ENCODE data around the gene CCBE1.
"Not testable (repeated sequence)": the region's sequence is repeated elsewhere in the genome, so short reads cannot be mapped to it uniquely, and the experiment has no call there.

The CCBE1 gene

DNA sequence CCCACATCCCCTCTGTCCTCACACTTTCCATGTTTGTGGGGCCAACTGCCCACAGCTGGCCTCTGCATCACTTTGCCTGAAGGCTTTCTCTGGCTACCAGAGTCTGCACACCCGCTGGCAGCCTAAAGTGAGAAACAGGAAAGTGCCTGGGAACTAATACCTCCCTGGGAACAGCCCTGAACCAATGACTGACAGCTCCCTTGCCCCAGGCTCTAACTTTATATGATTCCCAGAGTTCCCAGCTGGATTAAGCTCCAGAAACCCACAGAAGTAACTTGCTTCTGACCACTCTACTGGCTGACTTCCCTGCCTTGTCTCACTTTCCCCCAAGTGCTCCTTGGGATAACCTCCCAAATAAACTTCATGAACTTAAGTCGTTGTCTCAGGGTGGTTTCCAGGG is 178.5 kb downstream of the CCBE1 start:
- DNase-seq = no peak

- no peak for DNase-seq
Observed at GRCh38 chr18:59517446-59518165, 179.6 kb downstream of the CCBE1 start.

- DNase-seq = no peak
Observed at GRCh38 chr18:59516356-59517155, 180.7 kb downstream of the CCBE1 start.

GRCh38 chr18:59515956-59516355 is 181.3 kb downstream of the CCBE1 start:
- DNase-seq = not testable (repeated sequence)

GRCh38 chr18:59515147-59515546 is 182.1 kb downstream of the CCBE1 start:
- no peak for DNase-seq

- DNase-seq = no peak
Observed at GRCh38 chr18:59514203-59514602, 183.0 kb downstream of the CCBE1 start.

- DNase-seq = no peak
Observed at GRCh38 chr18:59512025-59512755, 185.0 kb downstream of the CCBE1 start.

- DNase-seq = no peak
Observed at GRCh38 chr18:59509481-59510442, 187.5 kb downstream of the CCBE1 start.

DNA sequence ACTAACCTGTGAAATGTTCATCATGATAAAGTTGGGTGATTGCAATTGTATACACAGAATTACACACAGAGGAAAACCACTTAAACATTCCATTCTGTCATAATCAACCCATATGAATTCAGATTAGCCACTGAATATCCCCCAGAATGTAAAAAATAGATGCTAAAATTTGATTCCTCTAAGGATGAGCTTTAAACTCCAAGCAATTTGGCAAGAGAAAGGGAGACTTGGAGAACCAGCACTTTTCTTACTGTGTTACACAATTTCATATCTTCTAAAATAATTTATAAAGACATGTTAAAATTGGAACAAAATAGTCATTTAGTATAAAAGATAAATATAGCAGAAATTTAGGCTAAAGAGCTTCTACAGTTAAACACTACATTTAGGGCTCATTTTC is 191.9 kb downstream of the CCBE1 start:
- no peak for DNase-seq

GRCh38 chr18:59502274-59503175 is 194.7 kb downstream of the CCBE1 start:
- DNase-seq = no peak

GRCh38 chr18:59501920-59502273 is 195.3 kb downstream of the CCBE1 start:
- no peak for DNase-seq

GRCh38 chr18:59500765-59501164 is 196.5 kb downstream of the CCBE1 start:
- no peak for DNase-seq

DNA sequence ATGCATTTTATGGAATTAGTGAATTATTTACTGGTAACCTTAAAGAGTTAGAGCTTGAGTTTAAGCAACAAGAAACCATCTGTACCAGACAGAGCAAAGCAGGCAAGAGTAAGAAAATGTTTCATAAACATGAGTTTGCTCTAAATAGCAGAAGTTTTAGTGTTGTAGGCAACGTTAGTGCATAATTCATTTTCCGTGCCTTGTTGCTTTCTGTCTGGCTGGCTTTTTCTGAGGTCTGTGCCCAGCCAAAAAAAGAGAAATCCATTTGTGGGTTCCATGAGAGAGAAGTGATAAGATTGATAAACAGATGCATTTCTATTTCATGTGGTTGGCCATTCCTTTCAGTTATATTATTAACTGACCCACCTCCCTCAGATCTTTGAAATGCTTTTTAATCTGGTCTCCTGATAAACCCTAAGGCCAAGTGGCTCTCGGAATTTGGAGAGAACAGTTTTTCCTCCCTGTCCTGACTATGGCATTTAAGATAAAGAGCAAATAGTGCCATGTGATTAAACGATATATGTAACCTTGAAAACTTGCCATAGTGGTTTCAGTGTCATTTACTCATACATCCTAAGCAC is 198.6 kb downstream of the CCBE1 start:
- DNase-seq = no peak

- DNase-seq = no peak
Observed at GRCh38 chr18:59492756-59493421, 204.3 kb downstream of the CCBE1 start.

- DNase-seq = no peak
Observed at GRCh38 chr18:59488899-59489298, 208.3 kb downstream of the CCBE1 start.

- DNase-seq = no peak
Observed at GRCh38 chr18:59485382-59485781, 211.8 kb downstream of the CCBE1 start.

DNA sequence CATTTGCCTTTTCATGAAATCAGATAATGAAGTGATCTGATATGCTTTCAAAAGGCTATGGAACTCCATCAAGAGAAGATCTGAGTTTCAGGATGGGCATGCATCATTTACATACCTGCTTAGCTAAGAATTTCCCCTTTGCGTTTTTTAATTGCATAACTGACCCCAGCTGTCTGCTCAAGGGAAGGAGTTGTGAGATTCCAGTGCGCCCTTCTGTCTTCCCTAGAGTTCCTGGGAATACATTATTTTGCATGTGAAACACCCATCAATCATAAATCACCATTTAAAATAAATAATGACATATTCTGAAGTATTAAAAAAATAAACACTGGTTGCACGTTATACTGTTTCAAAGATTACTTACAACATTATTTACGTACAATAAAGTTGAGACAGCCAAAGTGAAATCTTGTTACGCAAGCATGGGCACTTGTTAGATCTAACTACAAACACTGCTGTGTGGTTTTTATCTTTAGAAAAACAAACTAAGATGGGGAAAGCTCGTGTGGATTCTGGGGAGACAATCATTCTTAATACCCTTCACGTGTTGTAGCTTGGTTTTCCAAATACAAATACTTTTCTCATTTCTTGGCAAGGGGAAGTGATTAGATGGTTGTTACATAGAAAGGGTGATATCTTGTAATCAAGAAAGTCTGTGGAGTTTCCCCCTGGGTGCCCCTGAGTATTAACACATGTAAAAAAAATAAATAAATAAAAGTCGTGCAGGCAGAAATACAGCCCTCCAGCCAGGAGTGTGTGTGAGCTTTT is 212.5 kb downstream of the CCBE1 start:
- no peak for DNase-seq

- DNase-seq = no peak
Observed at GRCh38 chr18:59484131-59484530, 213.1 kb downstream of the CCBE1 start.

DNA sequence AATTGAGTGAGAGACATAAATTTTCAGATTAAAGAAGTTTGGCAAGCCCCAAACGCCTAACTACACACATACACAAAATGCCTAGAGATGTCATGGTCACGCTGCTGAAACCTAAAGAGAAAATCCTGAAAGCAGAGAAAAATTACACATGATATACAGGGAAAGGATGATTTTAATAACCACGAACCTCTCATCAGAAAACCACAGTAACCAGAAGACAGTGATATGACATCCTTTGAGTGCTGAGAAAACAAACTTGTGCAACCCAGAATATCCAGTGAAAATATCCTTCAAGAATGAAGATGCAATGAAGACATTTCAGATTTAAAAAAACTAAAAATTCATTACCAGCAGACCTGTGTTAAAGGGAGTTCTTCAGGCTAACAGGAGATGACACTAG is 215.8 kb downstream of the CCBE1 start:
- no peak for DNase-seq

- DNase-seq = no peak
Observed at GRCh38 chr18:59479776-59480175, 217.4 kb downstream of the CCBE1 start.

Data from activated CD8-positive, alpha-beta memory T cell treated with anti-CD3 and anti-CD28 coated beads for 24 hours (primary cell).